Activated naive CD4-positive, alpha-beta T cell treated with anti-CD3 and anti-CD28 coated beads, Interleukin-2, amount 50 U/mL, for 16 hours (primary cell): ENCODE results near the gene TMEM17.
A peak's percentile ranks its signal among the peaks of the same experiment; 100 is the strongest.

ENCODE experiments used
- DNase-seq: peaks from one replicate; pipeline ENCODE4 v3.0.0-alpha.2; 2020

Gene TMEM17

GRCh38 chr2:62471404-62471803 lies 34.6 kb downstream of the TMEM17 start:
- DNase-seq: no peak

- no peak for DNase-seq
Observed at GRCh38 chr2:62469548-62469947, 36.4 kb downstream of the TMEM17 start.

DNA sequence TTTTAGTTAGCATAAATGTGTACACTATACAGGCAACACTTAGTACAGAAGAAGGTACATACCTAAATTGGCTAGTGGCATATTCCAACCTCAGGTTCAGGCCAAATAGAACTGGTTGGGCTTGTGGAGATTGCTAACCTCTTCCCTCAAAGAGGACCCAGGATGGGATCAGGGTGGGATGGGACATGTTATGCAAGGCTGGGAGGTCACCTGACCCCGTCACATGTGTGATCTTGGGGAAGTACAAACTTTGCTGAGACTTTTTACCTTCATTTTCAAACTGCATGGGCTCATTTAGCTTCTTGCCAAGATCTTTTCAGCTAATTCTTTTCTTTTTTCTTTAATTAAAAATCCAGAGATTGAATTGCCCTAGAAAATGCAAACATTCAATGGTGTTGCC lies 36.9 kb downstream of the TMEM17 start:
- DNase-seq: no peak

GRCh38 chr2:62467475-62468321 lies 38.3 kb downstream of the TMEM17 start:
- no peak for DNase-seq

GRCh38 chr2:62467100-62467474 lies 38.9 kb downstream of the TMEM17 start:
- DNase-seq: no peak

DNA sequence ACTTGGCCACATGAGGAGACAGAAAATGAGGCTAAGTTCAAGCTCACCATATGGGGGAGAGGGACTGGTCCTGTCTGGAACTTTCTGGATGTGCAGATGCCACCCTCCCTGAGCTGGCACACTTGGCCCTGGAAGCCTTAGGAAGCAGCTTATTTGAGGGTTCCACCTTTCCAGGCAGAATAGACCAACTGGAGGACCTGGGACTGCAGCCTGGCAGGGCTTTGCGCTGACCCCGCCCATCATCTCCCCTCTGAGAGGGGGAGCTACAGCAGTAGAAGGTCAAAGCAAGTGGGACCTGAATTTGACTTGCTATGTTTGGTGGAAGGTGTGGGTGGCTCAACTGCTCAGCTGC lies 39.5 kb downstream of the TMEM17 start:
- DNase-seq: no peak

- no peak for DNase-seq
Observed at GRCh38 chr2:62465741-62466502, 40.1 kb downstream of the TMEM17 start.

DNA sequence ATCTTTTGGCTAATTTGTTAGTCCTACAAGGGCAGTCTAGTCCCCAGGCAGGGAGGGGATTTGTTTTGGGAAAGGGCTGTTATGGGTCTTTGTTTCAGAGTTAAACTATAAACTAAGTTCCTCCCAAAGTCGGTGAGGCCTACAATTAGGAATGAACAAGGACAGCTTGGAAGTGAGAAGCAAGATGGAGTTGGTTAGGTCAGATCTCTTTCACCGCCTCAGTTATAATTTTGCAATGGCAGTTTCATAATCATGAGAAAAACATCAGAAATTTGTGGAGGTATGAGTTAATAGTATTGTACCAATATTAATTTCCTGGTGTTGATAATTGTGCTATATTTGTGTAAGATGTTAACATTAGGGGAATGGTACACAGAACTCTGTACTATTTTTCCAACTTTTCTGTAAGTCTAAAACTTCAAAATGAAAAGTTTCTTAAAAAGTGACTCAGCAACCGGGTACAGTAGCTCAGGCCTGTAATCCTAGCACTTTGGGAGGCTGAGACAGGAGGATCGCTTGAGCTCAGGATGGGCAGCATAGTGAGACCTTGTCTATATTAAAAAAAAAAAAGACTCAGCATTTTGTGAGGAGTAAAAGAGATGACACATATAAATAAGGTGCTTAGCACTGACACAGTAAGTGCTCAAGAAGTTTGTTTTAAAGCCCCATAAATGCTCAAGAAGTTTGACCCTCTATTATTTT lies 40.8 kb downstream of the TMEM17 start:
- no peak for DNase-seq

- DNase-seq: no peak
Observed at GRCh38 chr2:62464221-62465007, 41.6 kb downstream of the TMEM17 start.

GRCh38 chr2:62462211-62462610 lies 43.8 kb downstream of the TMEM17 start:
- DNase-seq: no peak

- no peak for DNase-seq
Observed at GRCh38 chr2:62461707-62462106, 44.3 kb downstream of the TMEM17 start.

- no peak for DNase-seq
Observed at GRCh38 chr2:62461017-62461553, 44.9 kb downstream of the TMEM17 start.

GRCh38 chr2:62460175-62460574 lies 45.8 kb downstream of the TMEM17 start:
- no peak for DNase-seq

- no peak for DNase-seq
Observed at GRCh38 chr2:62459672-62460071, 46.3 kb downstream of the TMEM17 start.

GRCh38 chr2:62459106-62459505 lies 46.9 kb downstream of the TMEM17 start:
- no peak for DNase-seq

GRCh38 chr2:62458671-62459081 lies 47.3 kb downstream of the TMEM17 start:
- DNase-seq: no peak

GRCh38 chr2:62458206-62458641 lies 47.8 kb downstream of the TMEM17 start:
- DNase-seq: no peak

- no peak for DNase-seq
Observed at GRCh38 chr2:62457556-62457955, 48.4 kb downstream of the TMEM17 start.

GRCh38 chr2:62456721-62457539 lies 49.1 kb downstream of the TMEM17 start:
- DNase-seq: peak; percentile 68

GRCh38 chr2:62455957-62456692 lies 49.9 kb downstream of the TMEM17 start:
- DNase-seq: no peak

- no peak for DNase-seq
Observed at GRCh38 chr2:62453955-62454354, 52.0 kb downstream of the TMEM17 start.
